Mesenchymal stem cell (in vitro differentiated cells and primary cell): ENCODE data around the gene RREB1.

Source experiments
- DNase-seq: peaks from one replicate; pipeline ENCODE4 v3.0.0-alpha.2; 2013
- H2AFZ ChIP-seq: one replicate; pipeline ENCODE4 v1.6.1; 2013; ENCODE audit warnings: low read depth, mild to moderate bottlenecking, control low read depth, inconsistent platforms, low read length, moderate library complexity
- H2AK5ac ChIP-seq: 2 replicates; pipeline ENCODE4 v1.6.1; 2013; ENCODE audit warnings: low read length, moderate library complexity, mild to moderate bottlenecking, inconsistent platforms; ENCODE audit not compliant: severe bottlenecking
- H2BK120ac ChIP-seq: one replicate; pipeline ENCODE4 v1.6.1; 2013; ENCODE audit warnings: low read depth, mild to moderate bottlenecking, inconsistent platforms, low read length, moderate library complexity
- H2BK12ac ChIP-seq, 2 experiments: one replicate each; pipeline ENCODE4 v1.6.1; 2013; ENCODE audit warnings: inconsistent platforms in 2 of 2, low read length in 2 of 2, mild to moderate bottlenecking in 2 of 2, moderate library complexity in 2 of 2, control low read depth in 1 of 2
- H2BK15ac ChIP-seq: one replicate; pipeline ENCODE4 v1.6.1; 2013; ENCODE audit warnings: mild to moderate bottlenecking, low read depth, inconsistent platforms; ENCODE audit not compliant: poor library complexity, severe bottlenecking
- H2BK5ac ChIP-seq: 2 replicates; pipeline ENCODE4 v1.6.1; 2013; ENCODE audit warnings: low read depth, mild to moderate bottlenecking, low read length, control low read depth, inconsistent platforms; ENCODE audit not compliant: poor library complexity, severe bottlenecking
- H3K14ac ChIP-seq, 2 experiments: one replicate each; pipeline ENCODE4 v1.6.1; 2013; ENCODE audit warnings: inconsistent platforms in 2 of 2, low read length in 2 of 2, control low read depth in 1 of 2, mild to moderate bottlenecking in 1 of 2, moderate library complexity in 1 of 2
- H3K18ac ChIP-seq, 2 experiments: one replicate each; pipeline ENCODE4 v1.6.1; 2013; ENCODE audit warnings: inconsistent platforms in 2 of 2, low read length in 2 of 2, control low read depth in 1 of 2, low read depth in 1 of 2, mild to moderate bottlenecking in 1 of 2
- H3K23ac ChIP-seq, 2 experiments: one replicate each; pipeline ENCODE4 v1.6.1; 2013; ENCODE audit warnings: inconsistent platforms in 2 of 2, low read length in 2 of 2, mild to moderate bottlenecking in 2 of 2, moderate library complexity in 2 of 2, control low read depth in 1 of 2
- H3K27ac ChIP-seq: 2 replicates; pipeline ENCODE4 v1.5.1; 2013; ENCODE audit warnings: mild to moderate bottlenecking, moderate library complexity, low read length, control low read depth, inconsistent platforms; ENCODE audit not compliant: poor library complexity, severe bottlenecking
- H3K27me3 ChIP-seq, 2 experiments: 2 replicates each; pipeline versions ENCODE4 v1.6.1 to v1.7.0; 2013; ENCODE audit warnings: low read length in 2 of 2, mild to moderate bottlenecking in 2 of 2, moderate library complexity in 2 of 2, control low read depth in 1 of 2, inconsistent platforms in 1 of 2; ENCODE audit not compliant: control insufficient read depth in 1 of 2, insufficient read depth in 1 of 2
- H3K36me3 ChIP-seq, 2 experiments: 2 replicates each; pipeline versions ENCODE4 v1.6.1 to v1.7.0; 2013; ENCODE audit warnings: low read length in 2 of 2, control low read depth in 1 of 2, inconsistent platforms in 1 of 2, low read depth in 1 of 2, mild to moderate bottlenecking in 1 of 2; ENCODE audit not compliant: insufficient read depth in 2 of 2, control insufficient read depth in 1 of 2
- H3K4ac ChIP-seq, 2 experiments: one replicate each; pipeline ENCODE4 v1.6.1; 2013; ENCODE audit warnings: inconsistent platforms in 2 of 2, low read length in 2 of 2, mild to moderate bottlenecking in 2 of 2, moderate library complexity in 2 of 2, control low read depth in 1 of 2, low read depth in 1 of 2
- H3K4me1 ChIP-seq: 2 replicates; pipeline ENCODE4 v1.6.1; 2013; ENCODE audit warnings: low read depth, low read length, control low read depth; ENCODE audit not compliant: control insufficient read depth, insufficient read depth
- H3K4me2 ChIP-seq: 2 replicates; pipeline ENCODE4 v1.6.1; 2013; ENCODE audit warnings: low read length, mild to moderate bottlenecking, inconsistent platforms; ENCODE audit not compliant: poor library complexity, severe bottlenecking
- H3K4me3 ChIP-seq, 2 experiments: 2 replicates each; pipeline versions ENCODE4 v1.5.1 to v1.7.0; 2013; ENCODE audit warnings: low read length in 2 of 2, mild to moderate bottlenecking in 2 of 2, control low read depth in 1 of 2, low read depth in 1 of 2; ENCODE audit not compliant: insufficient read depth in 1 of 2
- H3K79me1 ChIP-seq: replicated peaks from 2 replicates; pipeline ENCODE4 v1.6.1; 2013; ENCODE audit warnings: mild to moderate bottlenecking, control low read depth, low read length, inconsistent platforms; ENCODE audit not compliant: poor library complexity, severe bottlenecking
- H3K9ac ChIP-seq: 2 replicates; pipeline ENCODE4 v1.7.0; 2013; ENCODE audit warnings: mild to moderate bottlenecking, low read length, moderate library complexity
- H3K9me3 ChIP-seq: 2 replicates; pipeline ENCODE4 v1.7.0; 2013; ENCODE audit warnings: mild to moderate bottlenecking, low read length; ENCODE audit not compliant: control insufficient read depth
- H4K8ac ChIP-seq: one replicate; pipeline ENCODE4 v1.6.1; 2013; ENCODE audit warnings: inconsistent platforms, mild to moderate bottlenecking, low read length, moderate library complexity
- H4K91ac ChIP-seq: one replicate; pipeline ENCODE4 v1.6.1; 2013; ENCODE audit warnings: mild to moderate bottlenecking, low read length, inconsistent platforms
- WGBS: methylation state at CpG from one replicate; pipeline ENCODE4 v1.1.7; 2013; ENCODE audit warnings: mixed read lengths; 5-methylcytosine and 5-hydroxymethylcytosine counted together

The RREB1 gene

DNA sequence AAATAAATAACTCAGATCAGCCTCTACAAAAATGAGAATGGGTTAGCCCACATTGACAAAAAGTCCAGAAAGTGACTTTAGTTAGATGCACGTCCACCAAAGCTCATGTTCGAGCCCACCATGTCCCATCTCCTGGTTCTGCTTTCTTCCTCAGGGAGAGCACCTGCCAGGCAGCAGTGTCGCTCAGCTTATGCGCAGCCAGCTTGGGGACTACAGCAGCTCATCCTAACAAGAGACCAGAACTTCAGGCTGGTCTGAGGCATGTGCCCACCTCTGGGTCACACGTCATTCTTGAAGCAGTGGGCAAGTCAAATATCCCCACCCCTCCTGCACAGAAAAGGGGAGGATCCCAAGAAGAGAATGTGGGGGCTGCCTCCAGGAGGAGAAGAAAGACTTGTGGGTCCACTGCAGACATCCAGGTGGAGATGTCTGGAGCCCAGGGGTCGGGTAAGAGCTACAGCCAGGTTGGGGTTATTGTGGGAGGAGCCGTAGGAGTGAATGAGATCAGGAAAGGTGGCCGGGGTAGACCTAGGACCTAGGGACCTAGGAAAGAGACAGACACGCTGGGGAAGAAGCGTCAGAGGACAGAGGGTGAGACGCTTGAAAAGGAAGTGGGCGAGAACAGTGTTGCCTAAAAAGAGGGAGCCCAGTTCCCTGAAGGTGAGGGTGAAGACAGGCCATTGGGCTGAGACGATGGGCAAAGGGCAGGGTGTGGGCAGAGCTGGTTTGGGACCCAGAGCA is 152.7 kb downstream of the RREB1 start:
- no peak overlapping the region for H2AFZ ChIP-seq
- peak overlapping the region; percentile 55 for H2BK120ac ChIP-seq
- no peak overlapping the region for H2AK5ac ChIP-seq
- H3K4me2 ChIP-seq = peak overlapping the region; percentile 59
- H3K79me1 ChIP-seq = no peaks in the 10 kb centered on the region
- peak overlapping the region; percentile 77 for H4K8ac ChIP-seq
- no peak overlapping the region for H2BK5ac ChIP-seq
- peak overlapping the region; percentile 71 for H4K91ac ChIP-seq
- H3K4me1 ChIP-seq = peaks cover 24% of the 10 kb centered on the region
- H3K9me3 ChIP-seq = peaks cover 6% of the 10 kb centered on the region
- H3K27ac ChIP-seq = no peak overlapping the region
- WGBS = 64% methylated on average over 11 of the region's 13 CpGs
- H3K23ac ChIP-seq = no peak overlapping the region
- peaks cover 0 to 5% of the 10 kb centered on the region in 2 experiments for H3K27me3 ChIP-seq
- H3K9ac ChIP-seq = peak overlapping the region; percentile 90
- peak overlapping the region in 1 of 2 experiments; percentile 19 for H3K14ac ChIP-seq
- peak overlapping the region in 1 of 2 experiments; percentile 36 for H3K4ac ChIP-seq
- H2BK12ac ChIP-seq = peak overlapping the region in 1 of 2 experiments; percentile 23
- peak overlapping the region; percentile 91 for H2BK15ac ChIP-seq
- no peaks in the 10 kb centered on the region for H3K36me3 ChIP-seq
- H3K18ac ChIP-seq = peak overlapping the region; percentile 38 to 73
- no peak for DNase-seq
- H3K4me3 ChIP-seq = peak overlapping the region; percentile 46 to 93

DNA sequence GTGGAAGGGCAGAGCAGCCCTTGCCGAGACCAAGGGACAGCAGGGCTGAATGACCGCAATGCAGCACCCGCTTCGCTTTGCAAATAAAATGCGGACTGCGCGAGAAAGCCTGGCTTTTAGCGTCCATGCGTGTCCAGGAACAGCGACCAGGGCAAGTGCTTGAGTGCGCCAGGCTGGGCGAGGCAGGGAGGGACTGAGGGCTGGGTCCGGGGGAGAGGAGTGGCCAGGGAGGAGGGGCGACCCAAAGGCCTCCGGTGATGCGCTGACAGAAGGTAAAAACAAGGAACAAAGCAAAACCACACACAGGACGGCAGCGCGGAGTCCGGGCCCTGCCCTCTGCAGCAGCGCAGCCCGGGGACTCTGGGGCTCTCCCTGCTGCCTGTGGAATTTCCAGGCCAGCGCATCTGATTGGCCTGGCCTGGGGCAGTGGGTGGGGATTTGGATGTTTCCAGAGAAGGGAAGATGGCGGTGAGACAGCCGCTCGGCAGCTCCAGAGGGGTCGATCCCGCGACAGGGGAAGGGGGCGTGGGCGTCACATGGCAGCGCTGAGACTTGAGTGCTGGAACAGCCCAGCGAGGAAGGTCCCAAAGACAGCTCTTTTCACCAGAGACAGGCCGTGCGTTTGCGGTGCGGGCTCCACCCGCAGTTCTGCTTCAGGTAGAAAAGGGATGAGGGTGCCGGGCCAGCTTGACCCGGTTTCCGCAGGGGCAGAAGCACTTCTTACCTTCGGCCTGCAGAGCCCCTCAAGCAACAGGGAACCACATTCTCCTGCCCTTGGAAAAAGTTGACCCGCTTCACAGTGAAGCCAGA is 153.5 kb downstream of the RREB1 start:
- Histone ChIP-seq H4K8ac (peak overlapping the region; percentile 90), H3K79me1 (no peaks in the 10 kb centered on the region), H2AFZ (peak overlapping the region; percentile 59), H3K27me3 (peaks cover 0 to 5% of the 10 kb centered on the region in 2 experiments), H3K14ac (peak overlapping the region in 1 of 2 experiments; percentile 55), H3K36me3 (no peaks in the 10 kb centered on the region), H3K4me1 (peaks cover 24% of the 10 kb centered on the region), H3K4ac (peak overlapping the region; percentile 19 to 36), H2BK5ac (no peak overlapping the region), H3K9me3 (no peaks in the 10 kb centered on the region), H2BK120ac (peak overlapping the region; percentile 55), H2BK12ac (peak overlapping the region in 1 of 2 experiments; percentile 57), H3K23ac (no peak overlapping the region), H3K4me3 (peak overlapping the region; percentile 67 to 93), H3K27ac (peak overlapping the region; percentile 37), H4K91ac (peak overlapping the region; percentile 71), H3K4me2 (peak overlapping the region; percentile 62), H3K9ac (peak overlapping the region; percentile 90), H3K18ac (peak overlapping the region; percentile 80 to 90), H2AK5ac (no peak overlapping the region), H2BK15ac (peak overlapping the region; percentile 91)
- WGBS = 1% methylated on average over 43 of the region's 43 CpGs
- DNase-seq = peak; percentile 91

DNA sequence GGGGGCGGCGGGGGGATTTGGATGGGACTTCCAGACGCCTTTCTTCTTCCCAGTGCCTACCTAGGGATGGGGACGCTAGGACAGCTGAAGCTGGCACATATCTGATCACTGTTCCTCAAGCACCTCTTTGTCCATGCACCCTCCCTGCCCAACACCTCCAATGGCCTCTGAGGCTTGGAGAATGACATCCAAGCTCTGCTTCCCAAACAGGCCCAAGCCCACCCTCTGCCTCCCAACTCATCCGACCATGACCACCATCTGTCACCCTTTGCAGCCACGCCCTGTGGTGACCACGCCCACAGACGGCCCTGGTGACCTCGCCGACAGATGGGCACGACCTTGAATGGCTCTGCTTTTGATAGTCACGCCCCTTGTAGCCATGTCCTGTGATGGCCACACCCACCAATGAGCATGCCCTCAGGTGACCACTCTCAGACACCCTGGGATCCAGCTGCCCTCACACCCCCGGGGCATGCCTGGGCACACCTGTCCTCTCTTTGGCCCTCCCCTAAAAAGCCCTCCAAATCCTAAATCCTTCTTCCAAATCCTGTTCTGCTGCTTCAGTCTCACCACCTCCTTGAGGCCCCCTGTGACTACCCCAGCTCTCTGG is 154.2 kb downstream of the RREB1 start:
- WGBS = 38% methylated on average over 12 of the region's 13 CpGs
- Histone ChIP-seq H3K14ac (no peak overlapping the region), H2BK5ac (no peak overlapping the region), H3K4me2 (peak overlapping the region; percentile 62), H3K27ac (no peak overlapping the region), H2AFZ (peak overlapping the region; percentile 30), H3K4me1 (peaks cover 27% of the 10 kb centered on the region), H3K79me1 (no peaks in the 10 kb centered on the region), H2BK120ac (no peak overlapping the region), H3K27me3 (peaks cover 0 to 5% of the 10 kb centered on the region in 2 experiments), H3K23ac (no peak overlapping the region), H4K8ac (peak overlapping the region; percentile 90), H3K36me3 (no peaks in the 10 kb centered on the region), H3K4me3 (peak overlapping the region; percentile 67 to 93), H2BK12ac (peak overlapping the region in 1 of 2 experiments; percentile 89), H3K9ac (peak overlapping the region; percentile 90), H4K91ac (peak overlapping the region; percentile 2), H2AK5ac (no peak overlapping the region), H2BK15ac (no peak overlapping the region), H3K18ac (peak overlapping the region; percentile 80 to 90), H3K9me3 (no peaks in the 10 kb centered on the region), H3K4ac (peak overlapping the region in 1 of 2 experiments; percentile 19)
- no peak for DNase-seq
